NCI-H526 treated with DMSO at 0.1 percent for 48 hours (cell line): Measurements from ENCODE around the gene CDC14A.
A peak's percentile ranks its signal among the peaks of the same experiment; 100 is the strongest.

Source experiments
- DNase-seq: peaks from one replicate; lab custom pipeline; 2025; lab: John Stamatoyannopoulos, UW

The CDC14A gene

DNA sequence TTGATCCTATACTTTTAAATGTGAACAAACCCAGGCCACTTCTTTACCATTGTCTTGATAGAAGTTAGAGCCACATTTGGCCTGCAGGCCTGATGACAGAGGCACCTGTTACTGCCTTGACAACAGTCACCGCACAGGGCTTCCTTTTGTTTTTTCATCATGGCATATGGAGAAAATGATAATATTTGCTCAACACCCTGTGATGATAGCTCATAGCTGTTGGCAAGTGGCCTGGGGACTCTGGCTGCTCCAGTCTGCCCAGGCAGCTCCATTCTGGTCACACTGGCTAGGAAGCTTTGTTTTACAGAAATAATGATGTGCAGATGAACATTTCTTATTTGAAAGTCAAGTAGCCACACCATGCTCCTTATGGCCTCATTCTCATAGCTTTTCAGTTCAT, 96.1 kb downstream of the CDC14A start:
- DNase-seq = no peak

DNA sequence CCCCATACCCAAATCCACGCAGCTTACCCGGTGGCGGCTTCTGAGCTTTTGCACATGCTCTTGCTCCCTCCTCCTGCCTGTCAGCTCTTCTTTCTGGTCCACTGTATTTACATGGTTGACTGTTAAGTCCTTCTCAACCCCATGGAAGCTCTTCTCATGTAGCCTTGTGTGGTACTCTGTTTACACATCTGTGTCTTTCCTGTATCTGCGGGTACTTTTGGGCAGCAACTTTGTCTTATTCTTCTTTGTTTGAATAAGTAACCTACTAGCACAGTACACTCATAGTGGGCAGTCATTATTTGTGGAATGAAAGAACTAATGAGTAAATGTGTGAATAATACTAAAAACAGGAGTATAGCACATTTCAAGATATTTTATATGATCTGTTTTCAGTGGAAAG, 97.2 kb downstream of the CDC14A start:
- DNase-seq = no peak

DNA sequence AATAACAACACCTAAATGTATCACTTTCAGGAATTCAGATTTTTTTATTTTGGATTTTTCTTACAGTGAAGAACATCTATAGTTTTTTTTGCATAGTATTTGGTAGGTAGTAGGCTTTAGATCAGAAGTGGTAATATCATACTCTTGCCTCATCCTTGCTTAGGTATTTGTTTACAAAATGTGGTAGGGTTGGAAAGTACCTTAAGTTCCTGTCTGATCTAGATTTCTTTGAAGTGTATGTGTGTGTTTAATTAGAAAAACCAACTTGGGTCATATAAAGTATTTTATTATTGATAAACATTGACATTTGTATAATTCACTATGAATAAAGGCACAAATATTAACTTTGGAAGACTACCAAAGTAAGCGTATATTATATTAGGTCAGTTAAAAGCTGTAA, 100.3 kb downstream of the CDC14A start:
- DNase-seq = no peak

DNA sequence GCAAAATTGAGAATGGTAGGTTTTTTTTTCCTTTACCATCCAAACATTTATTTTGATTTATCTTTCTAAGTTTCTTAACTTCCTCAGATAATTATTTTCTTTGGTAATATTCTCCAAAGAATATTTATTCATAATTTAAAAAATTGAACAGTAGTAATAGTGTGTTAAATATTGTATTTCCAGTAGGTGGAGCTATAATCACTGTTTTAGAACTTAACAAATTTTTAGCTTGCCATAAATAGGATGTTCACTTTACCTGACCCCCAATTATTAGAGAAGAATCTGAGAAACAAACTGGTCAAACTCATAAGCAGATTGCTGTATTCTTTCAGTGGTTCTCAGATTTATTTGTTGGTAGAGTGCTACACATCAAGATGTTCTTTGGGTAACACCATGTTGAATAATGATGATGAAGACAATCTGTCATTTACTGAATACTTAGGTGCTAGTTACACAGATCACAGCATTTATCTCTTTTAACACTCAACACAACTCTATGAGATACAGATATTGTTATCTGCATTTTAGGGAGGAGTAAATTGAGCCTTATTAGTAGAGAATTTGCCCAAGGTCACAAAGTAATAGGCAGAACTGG, 103.3 kb downstream of the CDC14A start:
- no peak for DNase-seq

DNA sequence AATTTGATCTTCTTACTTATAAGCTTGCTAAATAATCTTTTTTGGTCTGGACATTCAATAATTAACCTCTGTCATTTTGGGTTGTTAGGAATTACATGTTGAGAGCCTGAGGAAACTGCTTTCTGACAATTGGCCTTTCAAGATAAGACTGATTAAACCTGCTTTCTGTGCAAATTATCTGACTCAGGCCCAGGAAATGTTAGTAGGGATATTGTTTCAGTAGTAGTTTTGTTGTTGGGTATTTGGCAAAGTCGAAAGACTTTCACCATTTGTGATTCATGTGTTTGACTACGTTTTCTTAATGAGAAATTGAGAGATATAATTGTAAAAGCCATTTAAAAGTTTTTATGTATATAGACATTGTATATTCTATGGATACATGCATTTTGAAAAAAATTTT, 104.6 kb downstream of the CDC14A start:
- no peak for DNase-seq

DNA sequence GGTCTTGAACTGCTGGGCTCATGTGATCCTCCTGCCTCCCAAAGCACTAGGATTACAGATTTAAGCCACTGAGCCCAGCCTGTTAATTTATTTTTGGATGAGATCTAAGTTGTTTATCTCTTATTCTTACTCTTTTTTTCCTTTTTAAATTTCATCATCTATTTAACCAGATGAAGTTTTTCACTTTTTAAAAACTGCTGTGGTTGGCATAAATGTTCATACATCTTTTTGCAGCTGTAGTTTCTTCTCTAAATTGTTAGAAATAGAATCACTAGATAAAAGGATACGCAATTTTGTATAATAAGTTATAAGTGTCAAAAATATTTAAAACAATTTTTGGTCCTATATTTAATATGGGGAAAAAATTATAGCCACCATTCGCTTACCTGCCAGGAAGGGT, 105.4 kb downstream of the CDC14A start:
- DNase-seq = no peak

DNA sequence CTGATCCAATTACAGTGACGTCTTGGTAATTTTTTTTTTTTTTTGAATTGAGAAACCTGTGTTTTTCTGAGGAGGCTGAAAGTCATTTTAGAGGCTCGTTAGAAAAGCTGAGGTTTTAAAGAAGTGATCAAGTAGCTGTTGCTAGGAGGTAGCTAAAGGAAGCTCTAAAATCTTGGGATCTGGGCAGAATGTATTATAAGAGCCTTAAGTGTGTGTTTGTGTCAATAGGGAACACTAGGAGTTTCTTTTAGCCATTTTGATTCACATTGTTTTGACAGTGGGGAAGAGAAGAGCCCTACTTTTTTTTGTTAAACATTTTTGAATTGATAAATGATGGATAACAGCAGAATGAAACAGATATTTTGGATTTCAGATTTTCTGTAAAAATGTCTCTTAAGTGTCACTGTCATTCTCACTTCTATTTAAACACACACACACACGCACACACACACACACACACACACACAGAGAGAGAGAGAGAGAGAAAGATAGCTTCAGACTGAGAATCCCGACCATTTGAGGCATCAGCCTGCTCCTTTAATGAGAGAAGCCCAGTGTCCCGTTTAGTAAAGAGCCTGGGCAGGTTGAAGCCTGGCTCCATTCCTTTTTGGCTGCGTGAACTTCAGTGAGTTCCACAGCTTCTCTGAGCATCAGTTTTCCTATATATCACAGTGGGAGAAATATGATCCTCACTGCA, 106.5 kb downstream of the CDC14A start:
- no peak for DNase-seq

DNA sequence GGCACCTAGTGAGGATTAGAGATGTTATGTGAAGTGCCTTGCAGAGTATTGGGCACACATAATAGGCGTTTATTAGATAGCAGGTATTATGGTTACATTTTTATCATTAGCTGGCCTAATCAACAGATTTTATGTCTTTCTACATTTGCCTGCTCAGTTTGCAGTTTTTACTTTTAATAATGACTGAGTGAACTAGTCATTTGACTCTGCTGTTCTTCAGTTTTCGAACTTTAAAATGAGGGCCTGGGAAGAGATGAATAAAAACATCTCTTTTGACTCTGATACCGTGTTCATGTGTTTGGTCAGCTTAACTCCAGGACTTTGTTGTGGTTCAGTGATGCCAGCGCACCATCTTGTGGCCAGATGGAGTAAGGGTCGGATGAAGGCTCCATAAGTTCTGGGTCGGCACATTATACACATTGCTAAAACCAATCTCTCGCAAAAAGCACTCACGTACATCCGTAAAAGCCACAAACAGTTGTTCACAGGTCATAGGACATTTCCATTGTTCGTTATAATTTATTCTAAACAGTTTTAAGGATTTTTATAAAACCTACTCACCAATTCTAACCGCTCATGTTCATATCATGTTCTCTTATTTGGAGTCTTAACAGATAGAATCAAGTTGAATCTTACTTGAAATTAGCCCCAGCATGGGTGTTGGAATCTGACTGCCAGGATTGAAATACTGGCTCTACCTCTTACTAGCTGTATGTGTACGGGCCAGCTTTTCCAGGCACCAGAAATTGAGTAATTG, 107.2 kb downstream of the CDC14A start:
- DNase-seq = peak; percentile 53

DNA sequence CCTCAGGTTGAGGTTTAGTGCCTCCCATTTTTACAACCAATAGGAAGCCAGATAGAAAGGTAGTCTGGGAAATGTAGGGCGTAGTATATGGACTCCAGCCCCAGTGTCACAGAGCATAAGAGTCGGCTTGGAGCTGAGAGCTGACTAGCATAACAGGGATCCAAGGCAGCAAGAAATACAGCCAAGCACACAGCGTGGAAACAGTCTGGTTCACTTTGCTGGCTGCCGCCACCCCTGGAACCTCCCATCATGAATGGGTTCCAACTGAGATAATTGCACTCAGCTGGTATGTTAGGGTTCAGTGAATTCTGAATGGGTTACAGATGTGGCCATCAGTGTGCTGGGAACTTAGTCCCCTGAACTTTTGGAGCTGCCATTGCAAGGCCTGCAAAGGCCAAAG, 108.9 kb downstream of the CDC14A start:
- no peak for DNase-seq

DNA sequence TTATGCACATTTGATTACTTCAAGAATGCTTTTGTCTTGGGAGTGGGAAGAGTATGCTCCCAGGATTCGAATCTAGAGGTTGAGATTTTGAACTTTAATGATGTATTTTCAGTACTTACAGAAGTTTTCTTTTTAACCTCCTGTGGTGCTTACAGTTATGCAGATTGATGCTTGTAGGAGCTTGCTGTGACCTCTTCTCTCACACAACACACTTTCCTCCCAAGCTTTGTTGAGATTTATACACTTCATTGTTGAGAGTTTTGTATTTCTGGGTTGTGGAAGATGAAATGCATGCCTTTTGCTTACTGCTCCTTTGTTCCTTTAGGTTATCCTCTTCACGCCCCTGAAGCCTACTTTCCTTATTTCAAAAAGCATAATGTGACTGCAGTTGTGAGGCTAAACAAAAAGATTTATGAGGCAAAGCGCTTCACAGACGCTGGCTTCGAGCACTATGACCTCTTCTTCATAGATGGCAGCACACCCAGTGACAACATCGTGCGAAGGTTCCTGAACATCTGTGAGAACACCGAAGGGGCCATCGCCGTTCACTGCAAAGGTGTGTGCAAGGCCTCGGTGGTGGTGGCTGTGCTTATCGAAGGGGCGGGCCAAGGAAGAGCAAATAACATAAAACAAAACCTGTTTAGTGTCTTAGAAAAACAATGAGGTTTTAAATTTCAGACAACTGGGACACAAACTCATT, 110.2 kb downstream of the CDC14A start:
- no peak for DNase-seq

DNA sequence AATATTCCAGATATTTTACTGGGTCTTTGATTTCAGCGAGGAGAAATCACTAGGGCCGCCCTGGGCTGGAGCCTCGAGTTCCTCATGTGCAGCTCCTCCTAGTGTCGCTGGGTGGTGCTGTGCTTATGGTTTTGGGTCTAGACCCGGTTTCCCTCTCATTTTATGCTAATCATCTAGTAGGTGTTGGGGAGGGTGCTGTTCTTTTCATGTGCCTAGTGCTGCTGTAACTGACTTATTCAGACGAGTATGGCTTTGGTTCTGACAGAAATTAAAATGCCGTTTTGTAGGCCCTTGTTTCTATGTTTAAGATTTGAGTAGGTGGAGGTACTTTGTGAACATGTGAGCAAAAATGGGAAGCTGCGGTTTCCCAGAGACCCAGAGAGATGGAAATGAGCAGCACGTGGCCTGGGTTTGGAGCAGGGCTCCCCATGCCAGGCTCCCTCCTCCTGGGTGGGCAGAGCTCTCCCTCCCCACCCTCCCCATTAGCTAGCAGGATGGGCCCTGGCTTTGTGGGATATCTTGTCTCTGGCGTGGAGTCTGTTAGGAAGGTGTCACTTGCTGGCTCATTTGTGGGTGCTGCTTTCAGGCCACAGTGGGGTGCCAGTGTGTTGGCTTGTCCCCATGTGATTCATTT, 111.6 kb downstream of the CDC14A start:
- DNase-seq = peak; percentile 20

DNA sequence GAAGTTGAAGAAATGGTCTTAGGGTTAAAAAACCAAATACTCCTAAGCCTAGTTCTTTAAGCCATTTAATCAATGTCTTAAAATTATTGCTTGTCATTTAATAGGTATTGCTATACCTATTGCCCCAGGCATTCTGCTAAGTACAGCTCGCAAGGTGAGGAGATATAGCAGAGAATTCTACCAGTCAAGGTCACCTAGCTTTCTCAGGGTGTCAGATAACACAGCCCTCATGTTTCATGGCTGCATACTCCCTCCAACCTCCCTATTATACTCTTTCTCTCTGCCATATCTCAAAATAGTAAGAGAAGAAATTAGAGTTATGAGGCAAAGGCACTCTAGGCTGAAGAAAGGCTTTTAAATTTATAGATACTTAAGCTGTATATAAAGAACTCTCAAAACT, 117.3 kb downstream of the CDC14A start:
- DNase-seq = no peak

DNA sequence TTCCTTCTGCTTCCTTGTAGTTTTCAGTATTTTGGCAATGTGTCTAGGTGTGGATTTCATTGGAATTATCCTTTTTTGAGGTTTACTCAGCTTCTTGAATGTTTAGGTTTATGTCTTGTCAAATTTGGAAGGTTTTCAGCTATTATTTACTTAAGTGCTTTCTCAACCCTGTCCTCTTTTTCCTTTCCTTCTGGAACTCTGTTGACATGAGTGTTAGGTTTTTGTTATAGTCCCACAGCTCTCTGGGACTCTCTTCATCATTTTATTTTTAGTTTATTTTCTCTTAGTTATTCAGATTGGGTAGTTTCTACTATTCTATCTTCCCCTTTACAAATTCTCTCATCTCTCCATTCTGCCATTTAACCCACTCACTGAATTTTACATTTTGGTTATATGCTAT, 122.5 kb downstream of the CDC14A start:
- DNase-seq = no peak

DNA sequence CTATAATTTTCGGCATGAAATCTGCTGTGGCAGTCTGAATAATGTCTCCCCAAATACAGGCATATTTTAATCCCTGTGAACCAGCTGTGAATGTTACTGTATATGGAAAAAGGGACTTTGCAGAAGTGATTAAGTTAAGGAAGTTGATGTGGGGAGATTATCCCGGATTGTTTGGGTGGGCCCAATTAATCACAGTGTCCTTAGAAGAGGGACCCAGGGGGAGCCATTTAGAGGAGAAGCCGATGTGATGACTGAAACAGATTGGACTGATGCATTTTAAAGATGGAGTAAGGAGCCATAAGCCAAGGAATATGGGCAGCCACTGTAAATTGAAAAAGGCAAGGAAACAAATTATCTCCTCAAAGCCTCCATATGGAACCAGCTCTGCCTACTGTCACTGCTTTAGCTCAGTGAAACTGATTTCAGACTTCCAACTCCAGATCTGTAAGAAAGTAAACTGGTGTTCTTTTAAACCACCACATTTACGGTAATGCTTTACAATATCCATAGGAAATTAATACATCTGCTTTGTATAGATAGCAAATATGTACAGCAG, 124.5 kb downstream of the CDC14A start:
- DNase-seq = no peak

DNA sequence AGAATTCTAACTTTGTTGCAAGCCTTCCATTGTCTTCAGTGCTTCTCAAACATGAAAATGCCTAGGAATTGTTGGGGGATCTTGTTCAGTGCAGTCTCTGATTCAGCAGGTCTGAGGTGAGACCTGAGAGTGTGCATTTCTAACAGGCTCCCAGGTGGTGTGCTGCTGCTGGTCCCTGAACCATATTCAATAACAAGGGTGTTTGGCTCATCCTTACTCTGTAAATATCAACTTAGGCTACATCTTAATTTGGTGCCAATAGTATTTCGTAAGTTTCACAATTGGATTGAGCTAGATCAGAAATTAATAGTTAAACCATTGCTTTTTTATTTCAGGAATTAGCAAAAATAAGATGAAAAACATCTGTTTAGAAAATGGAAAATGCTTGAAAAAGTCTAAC, 126.5 kb downstream of the CDC14A start:
- DNase-seq = no peak

DNA sequence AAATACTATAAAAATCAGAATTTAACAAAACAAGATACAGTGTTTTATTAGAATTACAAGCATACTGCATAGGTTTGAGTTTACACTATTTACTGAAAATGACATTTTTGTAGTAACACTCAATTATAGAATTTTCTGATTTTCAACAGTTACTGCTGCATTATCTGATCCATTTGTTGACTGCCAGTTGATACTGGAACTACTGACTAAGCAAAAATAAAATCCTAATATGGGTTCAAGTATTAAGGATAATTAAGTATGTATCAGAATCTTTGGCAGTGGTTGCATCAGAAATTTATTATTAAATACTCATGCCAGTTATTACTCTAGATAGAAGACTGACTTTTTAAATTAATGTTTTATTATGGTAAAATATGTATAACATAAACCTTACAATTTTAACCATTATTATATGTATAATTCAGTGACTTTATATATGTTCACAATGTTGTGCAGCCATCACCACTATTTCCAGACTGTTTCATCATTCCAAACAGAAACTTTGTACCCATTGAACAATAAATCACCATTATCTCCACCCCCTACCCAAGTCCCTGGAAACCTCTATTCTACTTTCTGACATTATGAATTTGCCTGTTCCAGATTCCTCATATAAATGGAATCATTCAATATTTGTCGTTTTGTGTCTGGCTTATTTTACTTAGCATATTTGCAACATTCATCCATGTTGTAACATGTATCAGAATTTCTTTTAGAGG, 127.5 kb downstream of the CDC14A start:
- DNase-seq = no peak

DNA sequence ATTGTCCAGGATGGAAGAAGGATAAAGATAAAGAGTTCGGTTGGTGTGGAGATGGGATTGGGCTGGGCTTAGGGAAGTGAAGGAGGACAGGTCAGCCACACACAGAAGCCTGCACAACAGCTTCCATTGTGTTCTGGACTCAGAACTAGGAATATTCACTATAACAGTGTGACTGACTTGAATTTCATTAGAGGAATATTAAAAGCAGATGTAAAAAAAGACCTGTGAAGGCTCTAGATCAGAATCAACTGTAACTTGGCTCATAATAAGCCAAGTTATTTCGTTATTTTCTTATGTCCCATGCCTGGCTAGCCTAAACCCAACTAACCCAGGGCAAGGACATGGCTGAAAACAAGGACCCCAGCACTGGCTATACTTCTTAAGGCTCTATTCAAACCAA, 129.0 kb downstream of the CDC14A start:
- DNase-seq = no peak

DNA sequence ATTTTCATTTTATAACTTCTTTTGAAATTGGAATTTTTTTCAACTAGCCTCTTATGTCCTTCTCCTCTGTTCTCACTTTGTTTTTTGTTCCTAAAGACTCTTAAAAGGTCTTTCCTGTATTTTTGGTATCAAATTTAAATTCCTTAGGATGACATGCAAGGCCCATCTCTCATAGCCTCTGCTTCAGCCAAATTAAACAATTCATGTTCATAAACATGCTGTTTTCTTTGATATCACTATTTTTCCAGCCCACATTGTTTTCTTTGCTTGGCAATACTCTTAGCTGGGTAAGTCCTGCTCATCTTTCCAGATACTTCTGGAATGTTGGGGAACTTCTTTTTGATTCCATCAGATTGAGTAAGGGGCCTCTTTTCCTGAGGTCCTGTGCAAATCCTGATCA, 129.9 kb downstream of the CDC14A start:
- no peak for DNase-seq

DNA sequence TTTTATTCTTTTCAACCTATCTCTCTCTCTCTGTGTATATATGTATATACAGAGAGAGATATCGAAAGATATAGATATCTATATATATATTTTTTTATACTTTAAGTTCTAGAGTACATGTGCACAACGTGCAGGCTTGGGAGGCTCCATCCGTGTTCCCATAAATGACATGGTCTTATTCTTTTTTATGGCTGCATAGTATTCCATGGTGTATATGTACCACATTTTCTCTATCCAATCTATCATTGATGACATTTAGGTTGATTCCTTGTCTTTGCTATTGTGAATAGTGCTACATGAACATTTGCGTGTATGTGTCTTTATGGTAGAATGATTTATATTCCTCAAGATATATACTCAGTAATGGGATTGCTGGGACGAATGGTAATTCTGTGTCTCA, 130.4 kb downstream of the CDC14A start:
- DNase-seq = no peak

DNA sequence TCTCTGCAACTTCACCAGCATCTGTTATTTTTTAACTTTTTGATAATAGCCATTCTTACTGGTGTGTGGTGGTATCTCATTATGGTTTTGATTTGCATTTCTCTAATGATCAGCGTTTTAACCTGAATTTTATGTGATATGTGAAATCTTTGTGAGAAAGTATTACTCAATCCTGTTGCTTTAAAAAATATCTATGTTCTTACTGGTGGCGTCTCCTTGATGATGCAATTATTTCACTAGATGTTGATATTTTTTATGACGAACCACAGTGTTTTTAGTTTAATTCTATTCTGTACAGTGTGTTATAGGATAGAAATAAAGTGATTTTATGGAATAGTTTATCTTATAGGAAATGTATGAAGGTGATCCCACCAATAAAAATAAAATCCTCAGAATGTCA, 130.9 kb downstream of the CDC14A start:
- no peak for DNase-seq

DNA sequence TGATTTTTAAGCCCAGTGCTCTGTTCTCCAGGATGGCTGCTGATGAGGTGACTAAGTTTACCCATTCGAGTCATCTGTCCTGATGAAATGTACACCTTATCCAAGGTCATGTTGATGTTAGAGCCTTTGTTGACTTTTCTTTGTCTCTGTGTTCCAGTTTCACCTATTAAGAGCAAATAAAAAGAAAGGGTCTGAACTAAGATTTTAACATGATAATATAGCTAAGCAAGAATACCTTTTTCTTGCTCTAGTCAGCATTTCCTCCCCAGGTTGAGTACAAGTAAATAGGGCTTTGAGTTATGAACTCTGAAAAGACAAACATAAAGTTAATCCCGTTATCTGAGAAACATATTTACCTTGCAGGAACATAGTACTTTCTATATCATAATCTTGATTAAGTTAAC, 133.6 kb downstream of the CDC14A start:
- no peak for DNase-seq
